Neural crest cell (in vitro differentiated cells): ENCODE results near the gene MT1E. TPM values are rescaled to one million over a fixed set of nuclear protein-coding genes. Genes with fewer than 3 reads are reported as not detected.

ENCODE experiments used
- DNase-seq: peaks from one replicate; pipeline ENCODE4 v3.0.0; 2021; ENCODE audit warnings: low read depth, mixed read lengths, low spot score
- H3K27ac Mint-ChIP-seq: one replicate; pipeline ENCODE4 v1.8.0; 2021; ENCODE audit warnings: mild to moderate bottlenecking, mixed read lengths; ENCODE audit not compliant: unreplicated experiment
- H3K27me3 Mint-ChIP-seq: 2 replicates; pipeline ENCODE4 v1.8.0; 2021; ENCODE audit warnings: low read depth, mild to moderate bottlenecking, mixed read lengths
- H3K36me3 Mint-ChIP-seq: 2 replicates; pipeline ENCODE4 v1.8.0; 2021; ENCODE audit warnings: low read depth, mild to moderate bottlenecking, mixed read lengths
- H3K4me1 Mint-ChIP-seq: 2 replicates; pipeline ENCODE4 v1.8.0; 2021; ENCODE audit warnings: mixed read lengths
- H3K4me3 Mint-ChIP-seq: one replicate; pipeline ENCODE4 v1.8.0; 2021; ENCODE audit warnings: mild to moderate bottlenecking, mixed read lengths
- H3K9me3 Mint-ChIP-seq: 2 replicates; pipeline ENCODE4 v1.8.0; 2021; ENCODE audit warnings: mixed read lengths
- CTCF ChIP-seq: fragments of 200-600 bp; sonication (generic); conservative IDR thresholded peaks from 2 replicates; pipeline ENCODE4 v1.5.0; 2021; ENCODE audit warnings: antibody characterized with exemption, mild to moderate bottlenecking
- total RNA-seq: library from RNA; stranded (reverse); gene quantifications from 2 replicates; pipeline ENCODE4 v1.2.1, GENCODE V29; 2021

Gene MT1E
- total RNA-seq, 1 donor from 2014 or later = 0.49 TPM

DNA sequence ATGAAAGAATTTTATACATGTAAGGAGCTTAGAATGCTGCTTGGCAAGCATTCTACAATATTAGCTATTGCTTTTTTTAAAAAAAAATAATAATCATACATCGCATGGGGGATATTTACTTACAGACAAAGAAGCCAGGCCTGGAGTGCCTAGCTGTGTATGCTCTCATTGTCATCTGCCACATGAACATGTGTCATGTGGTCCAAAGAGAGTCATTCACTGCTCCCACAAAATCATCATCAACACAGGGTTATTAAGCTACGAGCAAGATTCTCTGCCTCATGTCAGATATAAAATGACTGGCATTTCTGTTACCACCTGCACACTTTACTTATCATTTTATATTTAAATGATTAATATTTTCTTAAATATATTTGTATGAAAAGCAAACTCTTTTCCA is 1.9 kb upstream of the MT1E start:
- Mint-ChIP-seq H3K4me3 (no peak overlapping the region), H3K36me3 (no peaks in the 10 kb centered on the region), H3K4me1 (peaks cover 17% of the 10 kb centered on the region), H3K27me3 (peaks cover 88% of the 10 kb centered on the region), H3K27ac (no peak overlapping the region), H3K9me3 (no peaks in the 10 kb centered on the region)
- no peak for TF ChIP-seq CTCF
- no peak for DNase-seq

- Mint-ChIP-seq H3K4me3 (peak overlapping the region; percentile 74), H3K27me3 (peaks cover 90% of the 10 kb centered on the region), H3K4me1 (peaks cover 17% of the 10 kb centered on the region), H3K9me3 (no peaks in the 10 kb centered on the region), H3K27ac (no peak overlapping the region), H3K36me3 (no peaks in the 10 kb centered on the region)
- DNase-seq = no peak
- TF ChIP-seq CTCF = no peak
These were observed 518 bp downstream of the MT1E start for GRCh38 chr16:56625943-56626654.

DNA sequence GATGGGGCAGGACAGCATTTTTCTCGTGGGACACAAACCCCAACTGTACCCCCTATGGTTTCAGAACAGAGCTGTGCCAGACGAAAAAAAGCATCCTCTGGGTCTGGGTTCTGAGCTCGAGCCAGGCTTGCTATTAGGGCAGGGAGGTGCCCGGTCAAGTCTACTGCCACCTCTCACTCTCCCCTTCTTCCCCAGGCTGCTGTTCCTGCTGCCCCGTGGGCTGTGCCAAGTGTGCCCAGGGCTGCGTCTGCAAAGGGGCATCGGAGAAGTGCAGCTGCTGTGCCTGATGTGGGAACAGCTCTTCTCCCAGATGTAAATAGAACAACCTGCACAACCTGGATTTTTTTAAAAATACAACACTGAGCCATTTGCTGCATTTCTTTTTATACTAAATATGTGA is 1.1 kb downstream of the MT1E start:
- Mint-ChIP-seq H3K4me1 (peaks cover 12% of the 10 kb centered on the region), H3K27me3 (peaks cover 90% of the 10 kb centered on the region), H3K9me3 (no peaks in the 10 kb centered on the region), H3K36me3 (no peaks in the 10 kb centered on the region), H3K27ac (no peak overlapping the region), H3K4me3 (no peak overlapping the region)
- TF ChIP-seq CTCF = no peak
- no peak for DNase-seq

GRCh38 chr16:56628486-56629350 is 3.1 kb downstream of the MT1E start:
- H3K4me1 Mint-ChIP-seq = peaks cover 15% of the 10 kb centered on the region
- DNase-seq = no peak
- H3K4me3 Mint-ChIP-seq = no peak overlapping the region
- no peaks in the 10 kb centered on the region for H3K36me3 Mint-ChIP-seq
- H3K27me3 Mint-ChIP-seq = peaks cover 92% of the 10 kb centered on the region
- TF ChIP-seq CTCF = no peak
- H3K27ac Mint-ChIP-seq = no peak overlapping the region
- no peaks in the 10 kb centered on the region for H3K9me3 Mint-ChIP-seq

GRCh38 chr16:56629531-56629930 is 4.0 kb downstream of the MT1E start:
- Mint-ChIP-seq H3K4me3 (no peak overlapping the region), H3K4me1 (peaks cover 15% of the 10 kb centered on the region), H3K27me3 (peaks cover 94% of the 10 kb centered on the region), H3K36me3 (no peaks in the 10 kb centered on the region), H3K9me3 (no peaks in the 10 kb centered on the region), H3K27ac (no peak overlapping the region)
- no peak for DNase-seq
- TF ChIP-seq CTCF = no peak
